Spleen (tissue), 11 donors: Measurements from ENCODE around the gene SULT2B1. TPM values are rescaled to one million over a fixed set of nuclear protein-coding genes. Genes with fewer than 3 reads are reported as not detected.

Experiments
- DNase-seq: peaks from one replicate; pipeline ENCODE4 v3.0.0-alpha.2; 2020
- H3K27ac ChIP-seq, 8 donors: fragments of 200-600 bp; sonication (generic) in 7 of 8; 1 replicate in 4 of 8; 2 replicates in 4 of 8; pipeline versions ENCODE4 v1.5.0 to v1.8.0; 2016 to 2021; ENCODE audit warnings: inconsistent platforms in 4 of 8, mild to moderate bottlenecking in 4 of 8, moderate library complexity in 1 of 8
- H3K27me3 ChIP-seq, 7 donors: fragments of 200-600 bp; sonication (generic) in 6 of 7; replicated peaks in 1 of 7; 1 replicate in 4 of 7; 2 replicates in 3 of 7; pipeline versions ENCODE4 v1.5.0 to v1.8.0; 2016 to 2021; ENCODE audit warnings: inconsistent platforms in 3 of 7, mild to moderate bottlenecking in 1 of 7
- H3K36me3 ChIP-seq, 6 donors: fragments of 200-600 bp; sonication (generic) in 5 of 6; 1 replicate in 4 of 6; 2 replicates in 2 of 6; pipeline versions ENCODE4 v1.5.0 to v1.8.0; 2016 to 2021; ENCODE audit warnings: inconsistent platforms in 2 of 6
- H3K4me1 ChIP-seq, 6 donors: fragments of 200-600 bp; sonication (generic) in 5 of 6; 1 replicate in 3 of 6; 2 replicates in 3 of 6; pipeline versions ENCODE4 v1.5.0 to v1.8.0; 2016 to 2021; ENCODE audit warnings: inconsistent platforms in 3 of 6
- H3K4me3 ChIP-seq, 8 donors: fragments of 200-600 bp; sonication (generic) in 7 of 8; 1 replicate in 4 of 8; 2 replicates in 4 of 8; pipeline versions ENCODE4 v1.5.0 to v1.8.0; 2016 to 2021; ENCODE audit warnings: inconsistent platforms in 4 of 8, mild to moderate bottlenecking in 4 of 8, moderate library complexity in 2 of 8
- H3K9me3 ChIP-seq, 8 donors: fragments of 200-600 bp; sonication (generic) in 7 of 8; 1 replicate in 4 of 8; 2 replicates in 4 of 8; pipeline versions ENCODE4 v1.5.0 to v1.8.0; 2016 to 2021; ENCODE audit warnings: inconsistent platforms in 4 of 8
- CTCF ChIP-seq, 11 experiments: fragments of 200-600 bp in 7 of 11; fragments of 450-650 bp in 4 of 11; sonication (generic) in 4 of 11; IDR thresholded peaks in 8 of 11; conservative IDR thresholded peaks in 3 of 11; 1 replicate in 7 of 11; 2 replicates in 4 of 11; pipeline versions ENCODE4 v1.4.0 to v1.8.0; 2016 to 2021; ENCODE audit warnings: antibody characterized with exemption in 11 of 11, inconsistent platforms in 4 of 11, mild to moderate bottlenecking in 1 of 11
- POLR2A ChIP-seq, 3 donors: fragments of 450-650 bp; IDR thresholded peaks; one replicate each; pipeline ENCODE4 v1.5.1; 2017; ENCODE audit warnings: antibody characterized with exemption in 3 of 3, mild to moderate bottlenecking in 1 of 3
- POLR2AphosphoS5 ChIP-seq, 3 donors: sonication (generic); formaldehyde crosslinking; IDR thresholded peaks; one replicate each; pipeline ENCODE4 v1.5.1; 2017; ENCODE audit warnings: antibody characterized with exemption in 3 of 3
- WGBS, 5 donors: extraction: QIAGEN DNeasy Blood & Tissue Kit in 3 of 5; methylation state at CpG; one replicate each; pipeline versions ENCODE4 v1.1.5 to v1.1.7; 2013 to 2018; 5-methylcytosine and 5-hydroxymethylcytosine counted together
- intact Hi-C: fragments of 100-400 bp; cut with DNase I; formaldehyde crosslinking; loops from one replicate; pipeline ENCODE4 v1.15.0; 2023; ENCODE audit warnings: low total_unique reads
- polyA plus RNA-seq, 3 donors: library from polyadenylated mRNA; stranded (reverse); fragments of 200-250 nt; gene quantifications; one replicate each; pipeline ENCODE4 v1.2.1, GENCODE V29; 2013
- total RNA-seq, 7 donors: library from RNA; depleted of rRNA in 3 of 7; stranded (reverse); fragments of >200 nt in 3 of 7; fragmentation: NEBNext Ultra II Directional in 4 of 7; extraction: Animal tissue kit (Norgen Biotek cat#: 25700) in 4 of 7; gene quantifications; one replicate each; pipeline versions ENCODE4 v1.1.0 to v1.2.1, GENCODE V29; 2016 to 2021
- donor health status: healthy with polysubstance abuse.
- donor health status: DM: no; HTN: no; CAD: no; lungs with moderate emphysema.
- donor health status: DM: no; HTN: no; CAD: no.
- donor health status: Bipolar disorder and iron deficiency.
- donor health status: healthy.
- donor health status: DM: no; HTN: no; CAD: no.
- donor health status: DM: yes; HTN: yes; CAD: no.

Gene SULT2B1
- total and polyA plus RNA-seq, 10 donors, result 0.12 to 0.58 TPM; not detected in 8

DNA sequence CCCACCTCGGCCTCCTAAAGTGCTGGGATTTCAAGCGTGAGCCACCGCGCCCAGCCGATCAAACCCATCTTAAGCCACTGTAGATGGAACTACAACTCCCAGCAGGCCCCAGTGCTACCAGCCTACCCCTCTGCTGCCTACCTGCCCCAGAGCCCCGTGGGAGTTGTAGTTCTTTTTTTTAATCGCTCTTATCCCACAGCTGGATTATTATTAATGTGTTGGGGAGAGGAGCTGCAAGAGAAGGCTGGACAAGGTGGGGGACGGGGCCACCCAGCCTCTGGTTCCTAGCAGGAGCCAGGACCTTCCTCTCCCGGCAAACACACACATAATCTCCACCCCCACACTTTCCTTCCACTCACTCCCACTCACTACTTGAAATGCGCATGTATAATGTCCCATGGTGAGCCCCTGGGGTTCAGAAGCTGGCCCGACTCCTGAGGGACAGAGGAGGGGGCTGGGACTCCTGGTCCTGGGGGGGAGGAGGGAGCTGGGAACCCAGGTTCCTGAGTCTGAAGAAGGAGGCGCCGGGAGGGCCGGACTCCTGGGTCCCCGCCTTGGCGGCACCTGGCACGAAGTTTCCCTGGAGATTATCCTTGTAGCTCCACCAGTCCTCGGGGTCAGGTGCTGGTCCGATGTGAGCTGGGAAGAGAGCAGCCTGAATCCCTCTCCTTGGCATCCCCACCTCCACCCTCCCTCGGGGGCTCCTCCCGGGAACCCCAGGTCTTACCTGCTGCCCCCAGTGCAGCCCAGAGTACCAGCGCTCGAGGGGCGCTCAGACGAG is 93.1 kb downstream of the SULT2B1 start:
- H3K27ac ChIP-seq, result peak overlapping the region; percentile 87 to 96 (median 90)
- 3 to 7% (median 4%) methylated on average over 16 to 25 of the region's 25 CpGs for WGBS, 5 donors
- H3K9me3 ChIP-seq, result no peaks in the 10 kb centered on the region
- H3K4me1 ChIP-seq, result peaks cover 16 to 61% (median 41%) of the 10 kb centered on the region in 6 donors
- DNase-seq, result peak; percentile 89
- peak in 2 of 3 donors; percentile 39 to 42 for TF ChIP-seq POLR2AphosphoS5 (IDR thresholded peaks at IDR 0.05)
- no peak for TF ChIP-seq POLR2A (IDR thresholded peaks at IDR 0.05)
- H3K36me3 ChIP-seq, result no peaks in the 10 kb centered on the region
- intact Hi-C loops, result no loop called here
- peaks cover 0 to 5% (median 0%) of the 10 kb centered on the region in 7 donors for H3K27me3 ChIP-seq
- H3K4me3 ChIP-seq, result peak overlapping the region; percentile 40 to 78 (median 50)

- Histone ChIP-seq H3K27ac (peak overlapping the region; percentile 87 to 96 (median 90)), H3K9me3 (no peaks in the 10 kb centered on the region), H3K4me3 (peak overlapping the region; percentile 40 to 78 (median 50)), H3K27me3 (peaks cover 0 to 5% (median 0%) of the 10 kb centered on the region in 7 donors), H3K4me1 (peaks cover 16 to 60% (median 41%) of the 10 kb centered on the region in 6 donors), H3K36me3 (no peaks in the 10 kb centered on the region)
- 0 to 1% (median 0%) methylated on average over 6 of the region's 6 CpGs for WGBS, 5 donors
- no peak for DNase-seq
- TF ChIP-seq POLR2AphosphoS5 (IDR thresholded peaks at IDR 0.05) (no peak), POLR2A (IDR thresholded peaks at IDR 0.05) (no peak), CTCF (IDR thresholded peaks at IDR 0.05 in 8 of 11, conservative IDR thresholded peaks at IDR 0.05 in 3 of 11) (no peak)
- intact Hi-C loops, result no loop called here
Measured at GRCh38 chr19:48645620-48646000, 93.6 kb downstream of the SULT2B1 start.

- TF ChIP-seq POLR2AphosphoS5 (IDR thresholded peaks at IDR 0.05) (peak; percentile 49 to 79 (median 78)), CTCF (IDR thresholded peaks at IDR 0.05 in 8 of 11, conservative IDR thresholded peaks at IDR 0.05 in 3 of 11) (peak; percentile 90 to 98 (median 97)), POLR2A (IDR thresholded peaks at IDR 0.05) (peak in 1 of 3 donors; percentile 48)
- intact Hi-C loops, result no loop called here
Measured at GRCh38 chr19:48646001-48646721, 94.2 kb downstream of the SULT2B1 start, which contains the start of gene CA11. TSS of gene CA11 (minus strand) at chr19:48646187. CDS start at chr19:48645632, 555 bp downstream.

DNA sequence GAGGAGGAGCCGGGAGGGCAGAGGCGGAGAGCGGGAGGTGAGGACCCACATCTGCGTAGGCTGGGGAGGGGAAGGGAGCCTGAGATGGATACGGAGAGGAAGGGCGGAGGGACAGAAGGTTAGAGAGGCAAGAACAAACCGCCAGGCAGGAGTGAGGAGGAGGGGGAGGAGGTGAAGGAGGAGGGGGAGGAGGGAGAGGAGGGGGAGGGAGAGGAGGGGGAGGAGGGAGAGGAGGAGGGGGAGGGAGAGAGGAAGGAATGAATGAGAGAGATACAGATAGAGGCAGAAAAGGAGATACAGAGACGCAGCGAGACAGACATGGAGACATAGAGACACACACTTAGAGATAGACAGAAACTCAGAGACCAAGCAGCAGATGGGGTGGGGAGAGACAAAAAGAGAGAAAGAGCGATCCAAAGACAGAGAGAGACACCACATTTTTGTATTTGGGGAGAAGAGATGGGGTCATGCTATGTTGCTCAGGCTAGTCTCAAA is 94.8 kb downstream of the SULT2B1 start:
- TF ChIP-seq POLR2A (IDR thresholded peaks at IDR 0.05) (no peak), POLR2AphosphoS5 (IDR thresholded peaks at IDR 0.05) (no peak), CTCF (IDR thresholded peaks at IDR 0.05 in 8 of 11, conservative IDR thresholded peaks at IDR 0.05 in 3 of 11) (no peak)
- peak overlapping the region; percentile 87 to 96 (median 90) for H3K27ac ChIP-seq
- no peak for DNase-seq
- no peaks in the 10 kb centered on the region for H3K36me3 ChIP-seq
- H3K9me3 ChIP-seq, result no peaks in the 10 kb centered on the region
- intact Hi-C loops, result no loop called here
- H3K27me3 ChIP-seq, result peaks cover 0 to 5% (median 0%) of the 10 kb centered on the region in 7 donors
- H3K4me3 ChIP-seq, result peak overlapping the region in 6 of 8 donors; percentile 46 to 78 (median 54)
- WGBS, 5 donors, result 10 to 24% (median 10%) methylated on average over 4 to 10 of the region's 10 CpGs
- H3K4me1 ChIP-seq, result peaks cover 16 to 63% (median 41%) of the 10 kb centered on the region in 6 donors

More at GRCh38 chr19:48646001-48646721, 94.2 kb downstream of the SULT2B1 start, which contains the start of gene CA11:
- 0 to 2% (median 1%) methylated on average over 24 to 33 of the region's 33 CpGs for WGBS, 5 donors
- Histone ChIP-seq H3K27ac (peak within 1 kb of the TSS; percentile 87 to 96 (median 90)), H3K27me3 (peaks cover 0 to 5% (median 0%) of the 10 kb centered on the region in 7 donors), H3K4me1 (peaks cover 16 to 60% (median 41%) of the 10 kb centered on the region in 6 donors), H3K4me3 (peak within 1 kb of the TSS; percentile 40 to 78 (median 50)), H3K36me3 (no peaks in the 10 kb centered on the region), H3K9me3 (no peaks in the 10 kb centered on the region)
- peak; percentile 97 for DNase-seq
